Dermis blood vessel endothelial cell (primary cell): ENCODE results near the gene C1orf50. TPM values are rescaled to one million over a fixed set of nuclear protein-coding genes. Genes with fewer than 3 reads are reported as not detected.

ENCODE experiments used
- DNase-seq: peaks from one replicate; pipeline ENCODE4 v3.0.0; 2010
- total RNA-seq: library from RNA; depleted of rRNA; stranded (reverse); fragments of >200 nt; gene quantifications from 2 replicates; pipeline ENCODE4 v1.2.3, GENCODE V29; 2014

Gene C1orf50
- total RNA-seq, 1 donor from 2014 or later = 11.9 TPM

DNA sequence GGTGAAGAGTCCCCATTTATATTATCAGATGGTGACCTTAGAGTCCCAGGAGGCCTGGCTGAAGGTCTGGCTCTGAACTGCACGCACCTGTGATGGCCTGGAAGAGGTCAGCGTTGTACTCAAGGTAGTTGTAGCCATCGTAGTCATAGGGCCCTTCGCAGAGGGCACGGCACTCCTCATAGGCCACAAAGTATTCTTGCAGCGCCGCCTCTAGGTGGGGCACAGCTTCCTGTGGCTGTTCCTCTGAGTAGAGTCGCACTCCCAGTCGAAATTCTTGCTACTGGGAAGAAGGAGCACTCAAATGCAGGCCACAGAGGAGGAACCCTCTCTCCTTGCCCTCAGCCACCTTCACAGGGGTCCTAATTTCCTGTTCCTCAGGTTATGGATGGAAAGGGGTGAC is 7.9 kb upstream of the C1orf50 start:
- DNase-seq = no peak

DNA sequence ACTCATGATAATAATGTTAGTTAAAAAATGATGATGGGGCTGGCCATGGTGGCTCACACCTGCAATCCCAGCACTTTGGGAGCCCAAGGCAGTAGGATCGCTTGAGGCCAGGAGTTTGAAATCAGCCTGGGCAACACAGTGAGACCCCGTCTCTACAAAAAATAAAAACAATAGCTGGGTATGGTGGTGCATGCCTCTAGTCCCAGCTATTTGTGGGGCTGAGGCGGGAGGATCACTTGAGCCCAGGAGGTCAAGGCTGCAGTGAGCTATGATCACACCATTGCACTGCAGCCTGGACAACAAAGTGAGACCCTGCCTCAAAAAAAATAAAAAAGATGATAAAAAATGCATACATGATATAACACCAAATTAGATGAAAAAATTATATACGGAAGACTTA is 5.5 kb upstream of the C1orf50 start:
- no peak for DNase-seq

DNA sequence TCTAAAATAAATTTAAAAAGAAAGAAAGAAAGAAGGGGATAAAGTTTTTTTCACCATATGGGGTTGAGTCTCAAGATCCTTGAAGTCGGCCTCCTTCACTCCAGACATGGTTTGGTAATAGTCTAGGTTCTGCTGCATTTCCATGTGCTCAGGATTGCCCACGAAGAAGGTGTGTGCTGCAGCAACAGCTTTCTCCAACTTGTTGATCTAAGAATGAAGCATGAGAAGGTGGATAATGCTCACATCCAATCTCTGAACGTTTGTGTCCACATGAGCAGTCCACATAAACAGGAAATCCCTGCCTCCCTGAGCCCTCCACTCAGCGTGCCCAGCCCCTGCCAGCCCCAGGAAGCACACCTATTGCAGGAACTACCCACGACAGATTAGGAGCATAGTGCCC is 4.8 kb upstream of the C1orf50 start:
- DNase-seq = no peak

DNA sequence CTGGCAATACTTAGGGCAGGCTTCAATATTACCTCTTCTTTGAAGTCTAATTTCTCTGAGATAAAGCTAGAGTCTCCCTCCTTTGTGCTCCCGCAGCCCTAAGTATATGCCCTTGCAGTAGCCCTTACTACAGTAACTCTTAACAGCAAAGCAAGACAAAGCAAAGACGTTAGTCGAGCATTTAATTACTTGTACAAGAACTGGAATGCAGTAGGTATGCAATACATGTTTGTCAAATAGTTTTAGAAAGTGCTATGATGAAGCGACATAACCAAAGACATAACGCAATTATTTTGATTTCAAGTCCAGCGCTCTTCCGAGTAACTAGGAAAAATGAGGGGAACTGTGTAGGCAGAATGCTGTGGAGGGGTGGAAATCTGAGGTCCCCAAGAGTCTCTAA is 1.8 kb upstream of the C1orf50 start:
- DNase-seq = peak; percentile 15

DNA sequence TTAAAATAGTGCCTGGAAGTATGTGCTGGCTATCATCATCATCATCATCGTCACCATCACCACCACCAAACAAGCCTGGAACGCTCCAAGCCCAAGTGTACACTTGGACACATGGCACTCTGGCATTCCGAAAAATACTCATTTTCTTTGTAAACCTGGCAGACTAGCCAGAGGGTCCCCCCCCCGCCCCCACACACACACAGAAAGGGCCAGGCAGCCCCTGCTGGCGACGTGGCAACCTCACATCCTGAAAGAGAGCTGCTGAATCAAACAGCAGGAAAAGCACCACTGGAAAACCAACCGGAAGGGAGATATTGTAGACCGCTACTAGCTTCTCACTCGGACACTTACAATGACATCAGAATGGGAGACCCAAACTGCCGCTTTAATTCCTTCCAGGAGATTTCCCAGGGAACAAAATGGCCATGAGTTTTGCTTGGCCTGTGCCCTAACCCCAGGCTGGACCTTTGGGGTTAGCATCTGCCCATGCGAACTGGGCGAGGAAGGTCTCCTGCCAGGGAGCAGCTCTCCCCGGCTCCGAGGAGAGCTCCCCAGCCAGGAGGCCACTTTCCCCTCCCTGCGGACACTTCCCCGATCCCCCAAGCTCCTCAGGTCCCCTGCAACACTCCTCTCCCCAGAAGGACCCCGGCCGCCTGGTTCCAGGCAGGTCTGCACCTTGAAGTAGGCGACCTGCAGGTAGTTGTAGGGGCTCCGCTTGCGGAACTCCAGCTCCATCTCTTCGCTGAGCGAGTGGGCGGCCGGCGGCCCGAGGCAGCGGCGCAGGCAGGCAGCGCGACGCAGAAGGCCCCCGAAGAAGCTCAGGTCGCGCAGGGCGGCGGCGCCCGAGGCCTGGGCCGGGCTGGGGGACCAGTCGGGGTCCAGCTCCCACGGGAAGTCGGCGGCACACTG is 963 bp upstream of the C1orf50 start:
- peak; percentile 70 for DNase-seq

DNA sequence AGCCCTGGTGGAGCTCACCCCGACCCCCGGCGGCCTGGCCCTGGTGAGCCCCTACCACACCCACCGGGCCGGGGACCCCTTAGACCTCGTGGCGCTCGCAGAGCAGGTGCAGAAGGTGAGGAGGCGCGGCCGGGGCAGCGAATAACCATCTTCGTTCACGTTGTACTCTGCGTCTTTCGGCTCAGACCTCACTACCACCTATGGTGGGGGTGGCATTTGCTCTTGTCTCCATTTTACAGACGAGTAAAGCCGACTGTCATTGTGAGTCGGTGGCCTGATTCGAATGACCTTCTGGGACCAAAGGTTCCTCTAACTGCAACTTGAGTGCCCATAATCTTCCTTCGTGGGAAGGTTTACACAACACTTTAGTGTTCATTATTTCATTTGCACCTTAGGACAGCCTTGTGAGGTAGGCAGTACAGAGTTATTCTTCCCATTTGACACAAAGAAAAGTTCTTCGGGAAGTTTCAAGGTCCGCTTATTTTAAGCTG is 506 bp downstream of the C1orf50 start:
- no peak for DNase-seq

DNA sequence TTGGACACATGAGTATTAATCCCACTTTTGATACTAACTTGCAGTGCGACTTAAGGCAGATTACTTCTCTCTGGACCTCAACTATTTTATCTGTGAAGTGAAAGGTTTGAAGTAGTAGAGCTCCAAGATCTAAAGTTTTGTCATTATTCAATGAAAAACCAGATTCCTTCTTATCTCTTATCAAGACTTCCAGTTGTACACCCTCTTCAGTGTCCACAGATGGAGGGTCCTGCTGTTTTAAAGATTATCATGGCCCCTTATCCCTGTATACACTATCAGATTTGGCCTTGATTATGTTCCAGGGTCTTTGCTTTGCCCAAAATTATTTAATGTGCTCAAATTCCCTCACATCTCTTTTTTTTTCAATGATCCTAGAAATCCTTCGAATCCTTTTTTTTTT is 1.1 kb downstream of the C1orf50 start:
- no peak for DNase-seq

DNA sequence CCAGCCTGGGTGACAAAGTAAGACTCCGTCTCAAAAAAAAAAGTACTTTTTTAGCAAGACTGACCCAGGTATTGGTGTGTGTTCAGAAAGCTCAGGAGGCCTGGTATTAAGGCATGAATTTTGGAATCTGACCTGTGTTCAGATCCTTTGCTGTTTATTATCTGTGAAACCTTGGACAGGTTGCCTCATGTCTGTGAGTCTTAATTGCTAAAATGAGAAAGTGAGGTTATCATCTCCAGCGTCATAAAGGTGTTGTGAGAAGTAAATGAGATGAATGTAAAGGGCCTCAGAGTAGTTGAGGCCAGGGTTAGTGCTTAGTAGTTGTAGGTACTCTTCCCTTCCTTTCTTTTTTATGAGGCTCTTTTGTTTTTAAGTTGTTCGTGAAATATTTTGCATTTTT is 2.8 kb downstream of the C1orf50 start:
- DNase-seq = no peak

DNA sequence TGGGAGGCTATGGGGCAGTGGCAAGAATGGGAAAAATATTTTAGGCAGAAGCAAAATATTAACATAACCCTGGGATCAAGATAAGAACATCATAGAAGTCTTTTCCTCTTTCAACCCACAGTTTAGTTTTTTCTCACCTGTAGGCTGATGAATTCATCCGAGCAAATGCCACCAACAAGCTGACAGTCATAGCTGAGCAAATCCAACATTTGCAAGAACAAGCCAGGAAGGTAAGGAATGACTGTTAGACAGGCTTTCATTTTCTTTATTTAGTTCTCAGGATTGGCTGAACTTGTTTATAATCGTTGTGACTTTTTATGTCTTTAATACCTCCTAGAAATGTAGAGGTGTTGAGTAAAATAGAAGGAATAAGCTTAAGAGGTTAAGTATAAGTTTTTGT is 6.4 kb downstream of the C1orf50 start:
- no peak for DNase-seq

DNA sequence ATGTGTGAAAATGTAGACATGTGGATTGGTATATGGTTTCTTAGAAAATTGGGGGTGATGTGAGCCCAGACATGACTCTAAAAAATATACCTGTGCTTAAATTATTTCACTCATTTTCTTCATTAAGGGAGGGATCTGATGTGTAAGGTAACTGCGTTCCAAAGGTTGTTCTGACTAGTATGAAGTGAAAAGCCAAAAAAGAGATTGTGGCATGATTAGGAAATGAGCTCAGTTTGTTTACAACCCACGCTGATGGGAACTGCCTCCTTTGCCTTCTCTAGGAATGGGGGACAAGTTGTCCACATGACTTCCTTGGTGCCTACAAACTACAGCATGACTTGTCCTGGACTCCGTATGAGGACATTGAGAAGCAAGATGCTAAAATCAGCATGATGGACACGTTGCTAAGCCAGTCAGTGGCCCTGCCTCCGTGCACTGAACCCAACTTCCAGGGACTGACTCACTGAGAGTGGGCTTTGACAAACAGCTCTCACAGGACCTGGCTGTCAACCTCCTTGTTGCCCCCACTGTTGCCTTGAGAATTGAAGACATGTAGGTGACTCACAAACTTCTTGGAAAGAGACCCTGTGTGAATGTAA is 8.0 kb downstream of the C1orf50 start:
- DNase-seq = no peak

DNA sequence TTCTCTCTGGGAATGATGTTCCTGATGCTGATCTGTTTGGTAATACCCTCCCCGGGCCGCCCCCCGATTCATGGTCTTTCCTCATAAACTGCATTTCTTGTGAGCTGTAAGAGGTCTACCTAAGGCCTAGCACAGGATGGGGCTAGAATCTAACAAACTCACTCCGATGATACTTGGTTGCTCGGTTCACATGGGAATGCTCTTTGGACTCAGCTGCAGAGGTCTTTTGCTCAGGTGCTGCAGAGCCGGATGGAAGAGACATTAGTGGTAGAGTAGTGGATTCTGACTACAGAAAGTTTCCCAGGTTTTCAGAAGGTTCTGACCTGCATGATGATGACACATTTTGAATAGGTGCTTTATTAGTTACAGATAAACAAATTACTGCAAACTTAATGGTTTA is 9.5 kb downstream of the C1orf50 start:
- DNase-seq = no peak

DNA sequence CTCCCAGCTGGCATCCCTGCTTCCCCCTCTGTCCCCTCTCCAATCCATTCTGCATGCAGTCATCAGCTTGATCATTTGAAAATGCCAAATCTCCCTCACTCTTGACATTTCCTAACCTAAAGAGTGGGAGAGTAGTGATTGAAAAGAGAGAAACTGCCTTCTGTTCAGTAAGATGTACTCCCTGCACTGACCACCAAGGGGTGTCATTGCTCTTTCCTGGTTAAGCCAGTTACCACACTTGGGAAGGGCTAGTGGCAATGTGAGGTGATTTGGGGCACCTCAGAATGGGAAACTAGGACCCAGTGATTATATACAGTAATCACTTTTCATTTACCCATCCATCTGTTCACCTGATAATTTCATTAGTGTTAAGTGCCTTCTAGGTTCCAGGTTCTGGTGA is 10.8 kb downstream of the C1orf50 start:
- DNase-seq = peak; percentile 71

DNA sequence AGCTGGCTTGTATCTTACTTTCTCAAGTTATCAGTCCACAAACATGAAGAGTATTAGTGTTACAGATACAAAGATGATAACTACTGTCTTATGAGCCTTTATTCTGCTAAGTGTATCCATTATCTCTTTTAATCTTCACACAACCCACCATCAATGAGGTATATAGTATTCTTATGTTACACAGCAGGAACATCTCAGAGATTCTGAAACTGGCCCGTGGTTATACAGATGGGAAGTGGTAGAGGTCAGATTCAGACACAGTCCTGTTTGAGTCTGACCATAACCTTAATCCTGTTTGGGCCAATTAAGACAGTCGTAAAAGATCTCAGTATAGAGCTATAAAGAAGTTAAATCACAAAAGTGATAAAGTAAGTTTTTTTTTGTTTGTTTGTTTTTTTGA is 12.7 kb downstream of the C1orf50 start:
- DNase-seq = no peak

DNA sequence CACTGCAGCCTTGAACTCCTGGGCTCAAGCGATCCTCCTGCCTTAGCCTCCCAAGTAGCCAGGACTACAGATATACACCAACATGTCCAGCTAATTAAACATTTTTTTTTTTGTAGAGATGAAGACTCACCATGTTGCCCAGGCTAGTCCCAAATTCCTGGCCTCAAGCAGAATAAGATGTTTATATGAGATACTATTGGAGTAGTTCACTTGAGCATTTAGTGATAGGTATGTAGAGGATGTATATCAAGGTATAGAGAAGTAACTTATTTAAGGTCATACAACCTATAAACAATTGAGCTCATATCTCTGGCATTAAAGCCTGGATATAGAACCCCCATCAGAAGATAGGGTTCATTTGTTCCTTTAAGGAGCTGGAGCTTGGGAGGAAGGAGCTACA is 13.1 kb downstream of the C1orf50 start:
- no peak for DNase-seq

DNA sequence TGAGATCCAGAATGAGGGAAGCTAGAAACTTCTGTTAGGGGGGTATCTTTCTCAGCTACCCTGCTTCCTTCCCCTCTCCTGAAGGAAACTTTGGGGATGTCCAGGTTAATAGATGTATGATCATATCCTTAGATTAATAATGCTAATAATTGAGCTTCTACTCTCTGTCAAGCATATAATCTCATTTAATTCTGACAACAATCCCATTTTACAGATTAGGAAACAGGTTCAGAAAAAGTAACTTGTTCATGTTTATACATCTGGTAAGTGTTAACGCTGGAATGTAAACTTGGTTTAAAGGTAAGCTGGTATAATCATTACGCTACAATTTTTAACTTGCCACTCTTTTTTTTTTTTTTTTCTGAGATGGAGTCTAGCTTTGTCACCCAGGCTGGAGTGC is 16.0 kb downstream of the C1orf50 start:
- no peak for DNase-seq

DNA sequence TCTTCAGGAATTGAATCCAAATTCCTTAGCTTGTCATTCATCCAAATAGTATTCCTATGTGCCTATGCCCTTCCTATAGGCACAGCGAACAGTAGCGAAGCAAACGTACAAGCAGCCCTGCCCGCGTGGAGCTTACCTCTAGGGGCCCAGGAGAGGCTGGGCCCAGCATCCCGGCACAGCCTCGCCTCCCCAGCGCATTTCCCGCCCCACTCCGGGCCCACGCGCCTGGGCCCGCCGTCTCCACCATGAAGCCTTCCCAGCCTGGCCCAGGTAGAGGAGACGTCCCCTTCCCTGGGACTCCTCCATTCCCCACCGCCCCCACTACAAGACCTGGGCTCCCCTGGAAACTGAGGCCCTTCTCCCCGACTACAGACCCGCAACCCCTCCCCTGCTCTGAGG is 17.5 kb downstream of the C1orf50 start:
- DNase-seq = no peak

DNA sequence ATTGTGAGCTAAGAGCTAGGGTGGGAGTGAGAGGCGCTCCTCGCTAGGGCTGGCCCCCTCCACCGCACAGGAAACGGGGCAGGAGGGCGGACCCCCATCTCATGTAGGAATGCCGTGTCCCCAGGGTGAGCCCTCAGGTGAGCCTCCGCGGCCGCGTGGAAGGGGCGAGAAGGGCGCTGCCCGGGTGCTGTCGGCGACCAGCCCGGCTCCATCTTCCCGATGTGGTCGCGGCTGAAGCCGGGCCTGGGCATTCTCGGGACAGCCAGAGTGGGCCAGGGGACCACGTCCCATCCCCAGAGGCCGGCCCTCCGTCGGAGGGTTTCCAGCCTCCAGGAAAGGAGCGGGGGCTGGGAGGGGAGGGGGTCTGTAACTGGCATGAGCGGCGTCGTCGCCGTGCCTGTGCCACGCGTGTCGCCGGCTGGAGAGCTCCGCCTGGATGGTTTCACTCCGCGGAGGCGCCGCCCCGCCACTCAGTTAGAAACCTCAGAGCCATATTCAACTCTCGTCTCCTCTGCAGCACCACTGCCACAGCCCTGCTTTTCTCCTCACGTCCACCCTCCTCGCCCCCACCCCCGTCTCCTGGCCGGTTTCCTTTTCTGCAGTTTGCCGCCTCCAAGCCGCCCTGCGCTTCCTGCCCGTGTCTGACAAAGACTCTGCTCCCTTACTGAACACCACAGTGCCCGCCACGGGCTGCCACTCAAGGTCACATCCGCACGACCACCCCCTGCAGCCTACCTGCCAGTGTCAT is 18.1 kb downstream of the C1orf50 start, which contains the start of gene TMEM269:
Gene TMEM269, plus strand, starts transcription at position 46 of the 748 bp plus-strand sequence. CDS start 4,903 bp downstream, outside the sequence.
- peak; percentile 44 for DNase-seq

DNA sequence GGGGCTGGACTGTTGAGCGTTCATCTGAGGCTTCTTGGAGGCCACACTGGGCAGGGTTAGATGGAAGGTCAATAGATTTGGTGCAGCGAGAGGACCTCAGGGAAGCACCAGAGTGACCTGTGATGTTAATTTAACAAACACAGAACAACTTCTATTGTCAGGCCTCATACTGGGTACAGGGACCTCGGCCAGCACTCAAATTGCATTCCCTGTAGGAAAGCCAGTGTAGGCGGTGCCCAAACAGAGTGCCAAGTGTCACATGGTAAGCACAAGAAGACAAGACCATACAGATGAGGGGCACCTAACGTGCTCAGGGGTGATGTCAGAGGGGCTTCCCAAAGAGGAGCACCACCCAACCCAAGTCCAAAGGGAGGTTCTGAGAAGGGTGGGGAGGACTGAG is 19.0 kb downstream of the C1orf50 start:
- no peak for DNase-seq

DNA sequence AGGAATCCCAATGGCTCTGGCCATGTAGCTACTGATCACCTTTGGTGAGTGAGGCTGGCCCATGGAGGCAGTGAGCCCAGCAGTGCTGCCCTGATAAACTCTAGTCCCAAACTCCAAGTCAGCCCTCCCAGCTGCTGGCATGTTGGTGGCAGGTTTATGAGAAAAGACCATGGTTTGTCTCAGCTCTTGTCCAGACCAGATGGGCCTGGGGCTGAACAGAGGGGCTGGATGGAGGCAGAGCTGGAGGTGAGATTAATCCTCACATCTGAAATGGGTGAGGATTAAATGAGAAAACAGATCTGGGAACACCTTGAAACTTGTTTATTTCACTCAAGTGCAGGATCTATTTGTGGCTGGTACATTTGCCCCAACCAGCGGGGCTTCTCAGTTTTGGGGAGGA is 21.0 kb downstream of the C1orf50 start:
- DNase-seq = no peak

DNA sequence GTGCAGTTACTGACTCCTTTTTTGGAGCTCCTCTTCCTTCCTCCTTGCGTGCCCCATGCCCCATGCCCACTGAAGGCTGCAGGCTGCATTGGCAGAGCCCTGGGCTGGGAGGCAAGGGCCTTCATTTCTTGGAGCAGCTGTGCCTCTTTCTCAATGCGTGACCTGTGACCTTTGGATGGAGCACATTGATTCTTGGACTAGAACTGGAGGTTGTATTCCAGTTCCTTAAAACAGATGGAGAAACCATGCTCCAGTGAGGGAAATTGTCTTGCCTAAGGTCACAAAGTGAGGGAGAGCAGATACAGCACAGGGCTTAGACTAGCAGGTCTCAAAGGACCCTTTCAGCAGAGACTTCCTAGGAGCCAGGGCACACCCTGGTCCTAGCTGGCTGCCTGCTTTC is 26.8 kb downstream of the C1orf50 start:
- DNase-seq = no peak

DNA sequence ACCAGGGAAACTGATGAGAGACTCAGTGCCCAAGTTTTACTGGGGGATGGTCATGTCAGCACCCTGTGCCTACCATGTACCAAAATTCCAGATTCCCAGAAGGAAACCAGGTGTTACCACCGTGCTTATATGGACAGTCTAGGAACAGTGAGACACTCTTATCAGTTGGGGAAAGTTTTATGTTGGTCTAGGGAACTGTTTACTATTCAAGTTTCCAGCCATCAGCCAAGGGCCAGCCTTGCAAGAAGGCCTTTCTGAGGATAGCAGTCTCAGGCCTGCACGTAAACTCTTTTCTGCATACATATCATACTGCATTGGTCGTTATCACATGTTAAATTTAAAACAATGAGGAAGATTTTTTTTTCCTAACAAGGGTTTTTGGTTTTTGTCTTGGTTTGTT is 30.4 kb downstream of the C1orf50 start:
- DNase-seq = no peak

DNA sequence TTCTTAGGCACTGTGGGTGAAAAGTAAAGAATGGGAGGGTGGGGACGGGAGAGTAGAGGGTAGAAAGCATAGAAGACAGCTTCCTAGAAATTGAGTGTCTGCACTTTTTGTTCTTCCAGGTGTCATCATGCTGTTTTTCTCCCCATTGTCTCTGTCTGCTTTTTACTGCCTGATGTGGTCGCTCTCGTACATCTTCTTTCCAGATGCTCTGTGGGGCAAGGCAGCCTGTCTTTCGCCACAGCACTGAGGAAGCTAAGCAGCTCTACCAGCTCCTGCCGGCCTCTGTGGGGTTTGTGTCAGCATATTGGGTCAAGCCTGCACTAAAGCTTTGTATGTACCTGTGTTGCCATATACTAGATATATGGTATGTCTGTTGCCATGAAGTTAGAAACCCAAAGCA is 30.9 kb downstream of the C1orf50 start:
- DNase-seq = no peak

DNA sequence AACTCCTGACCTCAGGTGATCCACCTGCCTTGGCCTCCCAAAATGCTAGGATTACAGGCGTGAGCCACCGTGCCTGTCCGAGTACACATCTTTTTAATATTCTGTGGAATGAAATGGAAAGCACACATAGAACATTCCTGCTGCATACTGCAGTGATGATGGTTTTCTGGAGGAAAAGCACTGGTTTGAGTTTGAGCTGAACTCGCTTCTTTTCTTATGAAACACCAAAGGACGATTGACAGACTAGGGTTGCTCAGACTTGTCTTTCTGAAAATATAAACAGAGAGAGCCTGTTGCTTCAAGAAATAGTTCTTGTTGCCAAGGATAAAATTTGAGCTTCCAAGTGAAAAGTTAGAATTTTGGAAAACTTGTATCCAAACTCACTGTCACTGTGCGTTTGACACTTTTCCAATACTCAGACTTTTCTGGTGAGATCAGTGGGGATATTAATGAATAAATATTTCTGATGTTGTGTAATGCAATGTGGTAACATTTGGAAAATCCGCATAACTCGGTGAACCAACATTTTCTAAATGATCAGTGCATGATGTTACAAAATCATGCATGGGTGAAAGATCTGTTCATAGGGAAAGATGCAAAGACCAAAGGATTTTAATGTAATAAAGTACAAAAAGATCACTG is 34.9 kb downstream of the C1orf50 start:
- no peak for DNase-seq
